Amniotic epithelial cell (primary cell): ENCODE results near the gene TP53I11.

Source experiments
- DNase-seq: peaks from one replicate; pipeline ENCODE4 v3.0.0-alpha.2; 2010; ENCODE audit warnings: low read depth

Gene TP53I11

GRCh38 chr11:44912270-44912987, 38.3 kb downstream of the TP53I11 start:
- DNase-seq: no peak

DNA sequence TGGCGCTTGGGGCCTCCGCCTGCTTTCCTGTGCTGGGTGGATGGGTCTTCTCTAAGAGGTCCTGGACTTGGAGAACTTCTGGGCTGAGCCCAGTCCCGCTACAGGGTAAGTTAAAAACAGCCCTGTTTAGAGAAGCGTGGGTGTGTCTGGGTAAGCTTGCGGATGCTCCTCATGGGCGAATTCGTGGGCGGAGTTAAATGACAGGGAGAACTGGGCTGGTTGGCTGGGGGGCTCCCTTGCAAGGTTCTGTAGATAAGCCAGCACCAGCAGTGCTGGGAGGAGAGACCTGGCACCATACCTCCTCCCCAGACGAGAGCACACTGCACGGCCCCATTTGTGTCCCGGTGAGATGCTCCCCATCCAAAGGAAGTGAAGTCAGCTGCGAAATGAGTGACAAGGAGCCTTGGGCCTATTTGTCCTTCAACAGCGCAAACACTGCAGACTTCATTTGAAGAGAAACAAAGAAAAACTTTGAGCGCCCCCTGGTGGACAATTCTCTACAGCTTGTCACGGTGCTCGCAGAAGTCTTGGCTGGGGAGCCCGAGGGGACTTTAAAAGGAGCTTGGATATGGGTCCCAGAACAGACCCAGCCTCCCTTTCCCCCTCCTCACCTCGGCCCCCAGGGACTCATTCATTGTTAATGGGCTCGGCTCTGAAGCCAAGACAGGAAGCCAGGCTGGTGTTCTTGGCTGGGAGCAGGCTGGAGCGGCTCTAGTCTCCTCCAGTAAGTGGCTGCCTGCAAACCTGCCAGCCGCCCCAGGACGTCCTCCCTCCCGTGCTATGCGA, 39.5 kb downstream of the TP53I11 start:
- peak; percentile 66 for DNase-seq

GRCh38 chr11:44910591-44910990, 40.1 kb downstream of the TP53I11 start:
- no peak for DNase-seq

- no peak for DNase-seq
These were observed 41.1 kb downstream of the TP53I11 start for GRCh38 chr11:44909557-44909956.

DNA sequence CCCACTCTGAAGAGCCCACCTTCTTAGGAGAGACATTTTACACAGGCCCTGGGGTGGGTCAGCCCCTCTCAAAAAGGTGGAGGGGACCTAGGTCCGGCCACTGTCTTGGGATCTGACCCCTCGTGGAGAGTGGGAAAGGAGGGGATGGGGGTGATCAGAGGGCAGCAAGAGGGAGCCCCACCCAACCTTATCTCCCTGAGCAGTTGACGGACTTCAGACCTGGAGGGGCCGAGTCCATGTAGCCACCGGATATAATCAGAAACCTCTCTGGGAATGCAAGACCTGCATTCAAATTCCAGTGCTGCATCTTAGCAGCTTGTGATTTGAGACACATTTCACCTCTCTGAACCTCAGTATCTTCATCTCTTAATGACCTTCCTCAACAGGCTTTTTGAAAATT, 44.0 kb downstream of the TP53I11 start:
- no peak for DNase-seq

GRCh38 chr11:44905131-44905866, 45.4 kb downstream of the TP53I11 start:
- DNase-seq: peak; percentile 21

DNA sequence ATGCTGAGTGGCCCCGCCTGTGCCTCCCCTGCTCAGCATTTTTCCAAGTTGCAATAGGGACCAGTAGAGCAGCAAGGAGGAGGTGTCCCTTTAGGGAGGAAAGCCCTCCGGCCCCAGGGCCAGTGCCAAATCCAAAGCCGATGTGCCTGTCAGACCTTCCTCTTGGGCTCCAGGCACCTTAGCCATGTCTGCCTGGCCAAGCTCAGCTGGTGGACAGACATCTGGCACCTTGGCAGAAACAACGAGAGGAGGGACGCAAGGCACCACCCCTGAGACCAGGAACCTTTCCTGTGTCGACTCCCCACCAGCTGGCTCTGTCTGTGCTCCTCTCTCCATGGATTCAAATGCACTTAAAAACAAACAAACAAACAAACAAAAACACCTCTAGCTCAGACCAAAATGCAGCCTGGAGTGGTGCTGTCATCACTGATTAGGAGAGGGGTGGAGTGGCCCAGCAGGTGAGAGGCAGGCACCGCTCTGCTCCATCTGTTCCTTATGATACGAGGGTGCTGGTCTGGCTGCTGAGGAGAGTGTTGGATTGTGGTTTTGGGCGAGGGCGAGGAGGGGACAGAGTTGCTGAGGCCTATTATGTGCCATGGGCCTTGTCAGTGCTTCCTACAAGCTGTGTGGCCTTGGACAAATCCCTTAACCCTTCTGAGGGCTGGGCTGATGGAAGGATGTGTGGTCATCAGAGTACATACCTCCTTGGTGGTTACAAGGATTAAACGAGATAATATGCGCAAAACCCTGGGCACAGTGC, 46.2 kb downstream of the TP53I11 start:
- DNase-seq: peak; percentile 7

- no peak for DNase-seq
These were observed 47.2 kb downstream of the TP53I11 start for GRCh38 chr11:44903518-44903917.

GRCh38 chr11:44903035-44903434, 47.6 kb downstream of the TP53I11 start:
- DNase-seq: no peak

GRCh38 chr11:44901786-44902185, 48.9 kb downstream of the TP53I11 start:
- no peak for DNase-seq

GRCh38 chr11:44901120-44901633, 49.5 kb downstream of the TP53I11 start:
- no peak for DNase-seq

GRCh38 chr11:44899959-44900358, 50.7 kb downstream of the TP53I11 start:
- peak; percentile 80 for DNase-seq

DNA sequence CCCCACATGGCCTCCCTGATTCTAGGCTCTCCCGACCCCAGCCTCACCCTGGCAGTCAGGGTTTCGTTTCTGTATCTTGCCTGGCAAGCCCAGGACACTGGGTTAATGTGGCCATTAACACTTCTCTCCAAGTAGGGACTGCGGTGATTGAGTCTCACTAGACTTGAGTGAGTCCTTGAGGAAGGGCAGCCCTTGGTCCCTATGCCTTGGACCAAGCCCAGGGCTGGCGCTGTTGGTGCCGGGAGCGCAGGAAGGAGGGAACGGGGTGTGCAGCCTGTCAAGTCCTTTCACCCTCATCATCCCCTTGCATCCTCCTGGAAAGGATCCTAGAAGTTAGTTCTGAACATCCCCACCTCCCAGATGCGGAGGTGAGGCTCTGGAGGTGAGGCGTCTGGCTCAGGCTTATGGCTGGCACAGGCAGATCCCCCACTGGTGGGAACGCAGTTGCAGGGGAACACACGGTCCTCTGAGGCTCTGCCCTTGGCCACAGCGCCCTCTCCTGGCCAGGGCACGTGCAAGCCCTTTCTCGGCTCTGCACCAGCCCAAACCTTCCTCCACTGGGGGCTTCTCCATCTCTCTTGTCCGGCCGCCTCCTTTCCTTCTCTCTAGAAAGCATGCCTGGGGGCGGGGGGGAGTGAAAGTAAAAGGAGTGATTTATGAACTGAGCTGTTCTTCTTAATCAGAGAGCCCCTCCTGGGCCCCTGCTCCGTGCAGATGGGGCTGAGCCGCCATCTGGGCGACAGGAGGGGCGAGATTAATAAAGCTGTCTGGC, 56.7 kb downstream of the TP53I11 start:
- DNase-seq: peak; percentile 50

- DNase-seq: no peak
These were observed 57.3 kb downstream of the TP53I11 start for GRCh38 chr11:44893308-44893822.

GRCh38 chr11:44892843-44893242, 57.8 kb downstream of the TP53I11 start:
- DNase-seq: no peak

- no peak for DNase-seq
These were observed 61.4 kb downstream of the TP53I11 start for GRCh38 chr11:44889266-44889665.

- no peak for DNase-seq
These were observed 63.0 kb downstream of the TP53I11 start for GRCh38 chr11:44887636-44888035.

- DNase-seq: peak; percentile 75
These were observed 63.9 kb downstream of the TP53I11 start for GRCh38 chr11:44886790-44887140.

DNA sequence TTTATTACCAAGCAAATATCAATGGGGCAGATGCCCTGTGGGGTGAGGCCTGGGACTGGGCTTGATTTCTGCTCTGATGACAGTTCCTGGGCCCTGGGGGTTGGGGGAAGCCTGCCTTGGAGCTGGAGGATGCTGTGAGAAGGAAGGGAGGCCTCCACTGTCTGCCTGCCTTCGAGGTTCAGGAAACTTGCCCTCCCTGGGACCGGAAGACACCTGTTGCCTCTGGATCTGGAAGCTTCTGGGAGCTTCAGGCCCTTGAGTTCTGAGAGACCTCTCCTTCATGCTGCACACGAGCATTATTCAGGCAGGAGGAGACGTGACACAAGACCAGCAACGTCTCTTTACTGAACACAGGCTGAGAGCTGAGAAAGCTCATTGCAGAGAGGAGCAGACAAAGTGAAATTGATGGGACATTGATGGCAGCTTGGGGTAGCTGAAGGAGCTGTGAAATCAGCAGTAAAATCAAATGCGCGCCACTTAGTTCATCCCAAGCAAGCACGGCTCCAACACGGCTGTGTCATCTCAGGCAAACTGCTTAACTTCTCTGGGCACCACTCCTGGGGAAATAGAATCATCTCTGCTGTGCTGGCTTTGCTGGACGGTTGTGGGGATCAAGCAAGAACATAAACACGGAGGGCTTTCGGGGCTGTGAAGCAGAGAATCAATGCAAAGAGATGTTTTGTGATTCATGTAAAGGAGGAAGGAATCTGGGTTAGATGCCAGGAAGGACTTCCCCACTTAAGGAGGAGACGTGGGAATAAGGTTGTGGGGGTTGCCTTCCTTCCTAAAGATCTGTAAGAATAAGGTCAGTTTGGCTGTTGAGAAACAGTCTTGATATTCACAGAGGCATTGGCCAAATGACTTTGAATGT, 64.5 kb downstream of the TP53I11 start:
- no peak for DNase-seq
